Gastroesophageal sphincter (tissue), 4 donors: Measurements from ENCODE around the gene TMTC1. TPM values are rescaled to one million over a fixed set of nuclear protein-coding genes. Genes with fewer than 3 reads are reported as not detected.
A peak's percentile ranks its signal among the peaks of the same experiment; 100 is the strongest.

Experiments
- ATAC-seq: fragments of 150-250 bp; one replicate; pipeline ENCODE4 v1.9.1; 2016; ENCODE audit warnings: mild to moderate bottlenecking, moderate library complexity
- H3K27ac ChIP-seq, 4 donors: fragments of 200-600 bp; sonication (generic) in 3 of 4; 1 replicate in 3 of 4; 2 replicates in 1 of 4; pipeline ENCODE4 v1.5.1; 2016 to 2019
- H3K27me3 ChIP-seq: fragments of 200-600 bp; sonication (generic); one replicate; pipeline ENCODE4 v1.5.1; 2019
- H3K36me3 ChIP-seq, 2 donors: fragments of 200-600 bp; sonication (generic); one replicate each; pipeline ENCODE4 v1.5.1; 2019; ENCODE audit warnings: control low read depth in 1 of 2
- H3K4me1 ChIP-seq, 3 donors: fragments of 200-600 bp; sonication (generic); 1 replicate in 2 of 3; 2 replicates in 1 of 3; pipeline ENCODE4 v1.5.1; 2016 to 2019; ENCODE audit warnings: control low read depth in 2 of 3
- H3K4me3 ChIP-seq, 2 donors: fragments of 200-600 bp; sonication (generic); one replicate each; pipeline ENCODE4 v1.5.1; 2019; ENCODE audit warnings: mild to moderate bottlenecking in 1 of 2, moderate library complexity in 1 of 2
- H3K9me3 ChIP-seq, 3 donors: fragments of 200-600 bp; sonication (generic); one replicate each; pipeline ENCODE4 v1.5.1; 2017 to 2019; ENCODE audit warnings: control low read depth in 2 of 3
- CTCF ChIP-seq, 4 experiments: fragments of 200-600 bp in 2 of 4; fragments of 450-650 bp in 2 of 4; sonication (generic) in 1 of 4; IDR thresholded peaks; one replicate each; pipeline ENCODE4 v1.5.1; 2017 to 2019; ENCODE audit warnings: antibody characterized with exemption in 4 of 4, mild to moderate bottlenecking in 2 of 4, moderate library complexity in 2 of 4
- EP300 ChIP-seq: sonication (generic); formaldehyde crosslinking; IDR thresholded peaks from one replicate; pipeline ENCODE4 v1.6.1; 2017; ENCODE audit warnings: antibody characterized with exemption, mild to moderate bottlenecking
- POLR2A ChIP-seq, 2 donors: fragments of 450-650 bp; IDR thresholded peaks; one replicate each; pipeline ENCODE4 v1.6.1; 2017; ENCODE audit warnings: antibody characterized with exemption in 2 of 2, mild to moderate bottlenecking in 2 of 2, moderate library complexity in 1 of 2
- POLR2AphosphoS5 ChIP-seq: sonication (generic); formaldehyde crosslinking; IDR thresholded peaks from one replicate; pipeline ENCODE4 v1.6.1; 2017; ENCODE audit warnings: antibody characterized with exemption
- WGBS, 2 donors: methylation state at CpG; one replicate each; pipeline ENCODE4 v1.1.5; 2018; ENCODE audit warnings: low coverage in 1 of 2; 5-methylcytosine and 5-hydroxymethylcytosine counted together
- total RNA-seq, 4 donors: library from RNA; depleted of rRNA; stranded (reverse); fragments of >200 nt; gene quantifications; one replicate each; pipeline ENCODE4 v1.1.0, GENCODE V29; 2016

The TMTC1 gene
- total RNA-seq, 4 donors from 2014 or later, result 94.0 to 190 (median 117) TPM

GRCh38 chr12:29660847-29661246 is 122.9 kb downstream of the TMTC1 start:
- H3K4me1 ChIP-seq, result peaks cover 0 to 24% (median 0%) of the 10 kb centered on the region in 3 donors
- H3K9me3 ChIP-seq, result no peaks in the 10 kb centered on the region
- ATAC-seq, result no peak
- H3K36me3 ChIP-seq, result no peaks in the 10 kb centered on the region
- TF ChIP-seq CTCF (IDR thresholded peaks at IDR 0.05), result no peak
- TF ChIP-seq POLR2A (IDR thresholded peaks at IDR 0.05), result no peak
- TF ChIP-seq EP300, result no peak
- TF ChIP-seq POLR2AphosphoS5, result no peak
- H3K27me3 ChIP-seq, result no peaks in the 10 kb centered on the region
- H3K27ac ChIP-seq, result no peak overlapping the region
- no peak overlapping the region for H3K4me3 ChIP-seq
- 89 to 91% methylated on average over 6 of the region's 6 CpGs for WGBS, 2 donors

- ATAC-seq, result no peak
- H3K4me1 ChIP-seq, result peaks cover 0 to 13% (median 0%) of the 10 kb centered on the region in 3 donors
These were observed 126.8 kb downstream of the TMTC1 start for GRCh38 chr12:29656762-29657538.

GRCh38 chr12:29655861-29656260 is 127.9 kb downstream of the TMTC1 start:
- peaks cover 0 to 20% of the 10 kb centered on the region in 2 donors for H3K36me3 ChIP-seq
- ATAC-seq, result peak; percentile 25
- 24 to 51% methylated on average over 3 to 6 of the region's 6 CpGs for WGBS, 2 donors

More at GRCh38 chr12:29656762-29657538, 126.8 kb downstream of the TMTC1 start:
- 86 to 97% methylated on average over 3 of the region's 3 CpGs for WGBS, 2 donors
- no peak overlapping the region for H3K27ac ChIP-seq
- no peak overlapping the region for H3K4me3 ChIP-seq
- H3K36me3 ChIP-seq, result peaks cover 0 to 13% of the 10 kb centered on the region in 2 donors
- no peak for TF ChIP-seq CTCF (IDR thresholded peaks at IDR 0.05)
- TF ChIP-seq POLR2AphosphoS5, result no peak
- no peak for TF ChIP-seq EP300
- TF ChIP-seq POLR2A (IDR thresholded peaks at IDR 0.05), result no peak
- H3K27me3 ChIP-seq, result no peaks in the 10 kb centered on the region
- H3K9me3 ChIP-seq, result no peaks in the 10 kb centered on the region

GRCh38 chr12:29653286-29653685 is 130.5 kb downstream of the TMTC1 start:
- Histone ChIP-seq H3K27ac (no peak overlapping the region), H3K36me3 (peaks cover 0 to 31% of the 10 kb centered on the region in 2 donors), H3K4me1 (peaks cover 0 to 9% (median 0%) of the 10 kb centered on the region in 3 donors), H3K9me3 (no peaks in the 10 kb centered on the region), H3K27me3 (no peaks in the 10 kb centered on the region), H3K4me3 (no peak overlapping the region)
- ATAC-seq, result no peak
- WGBS, 2 donors, result 85 to 97% methylated on average over 4 of the region's 4 CpGs
- TF ChIP-seq EP300, result no peak
- TF ChIP-seq CTCF (IDR thresholded peaks at IDR 0.05), result no peak
- TF ChIP-seq POLR2AphosphoS5, result no peak
- TF ChIP-seq POLR2A (IDR thresholded peaks at IDR 0.05), result no peak

More at GRCh38 chr12:29655861-29656260, 127.9 kb downstream of the TMTC1 start:
- TF ChIP-seq EP300 (no peak), POLR2AphosphoS5 (no peak), POLR2A (IDR thresholded peaks at IDR 0.05) (no peak), CTCF (IDR thresholded peaks at IDR 0.05) (no peak)
- no peak overlapping the region for H3K27ac ChIP-seq
- no peaks in the 10 kb centered on the region for H3K9me3 ChIP-seq
- no peaks in the 10 kb centered on the region for H3K27me3 ChIP-seq
- H3K4me1 ChIP-seq, result peaks cover 0 to 6% (median 0%) of the 10 kb centered on the region in 3 donors
- no peak overlapping the region for H3K4me3 ChIP-seq

GRCh38 chr12:29650371-29650770 is 133.4 kb downstream of the TMTC1 start:
- Histone ChIP-seq H3K36me3 (peaks cover 0 to 41% of the 10 kb centered on the region in 2 donors), H3K27me3 (no peaks in the 10 kb centered on the region), H3K4me1 (peaks cover 0 to 3% (median 0%) of the 10 kb centered on the region in 3 donors), H3K9me3 (no peaks in the 10 kb centered on the region), H3K27ac (no peak overlapping the region), H3K4me3 (no peak overlapping the region)
- WGBS, 2 donors, result 85 to 100% methylated on average over 3 to 4 of the region's 4 CpGs
- TF ChIP-seq CTCF (IDR thresholded peaks at IDR 0.05) (no peak), EP300 (no peak), POLR2A (IDR thresholded peaks at IDR 0.05) (no peak), POLR2AphosphoS5 (no peak)
- ATAC-seq, result no peak
